Measurements from ENCODE around the gene GAB1. TPM values are rescaled to one million over a fixed set of nuclear protein-coding genes. Genes with fewer than 3 reads are reported as not detected.

GAB1 gene
- total RNA-seq, 1 donor from 2014 or later, result 32.6 TPM

- no peaks in the 10 kb centered on the region for H3K27me3 Mint-ChIP-seq (ENCODE audit: unreplicated experiment)
- peaks cover under 1% of the 10 kb centered on the region for H3K9me3 Mint-ChIP-seq (ENCODE audit: unreplicated experiment)
- peaks cover 3% of the 10 kb centered on the region for H3K36me3 Mint-ChIP-seq (ENCODE audit: unreplicated experiment)
- H3K4me1 Mint-ChIP-seq (ENCODE audit: unreplicated experiment), result peaks cover 10% of the 10 kb centered on the region
- H3K4me3 Mint-ChIP-seq (ENCODE audit: unreplicated experiment), result no peak overlapping the region
- TF ChIP-seq CTCF (IDR thresholded peaks at IDR 0.05), result no peak
- DNase-seq (ENCODE audit: extremely low spot score, unreplicated experiment), result no peak
- no peak overlapping the region for H3K27ac Mint-ChIP-seq (ENCODE audit: unreplicated experiment)
Observed at GRCh38 chr4:143369552-143369951, 32.9 kb downstream of the GAB1 start.

- peaks cover 25% of the 10 kb centered on the region for H3K4me1 Mint-ChIP-seq (ENCODE audit: unreplicated experiment)
- H3K27me3 Mint-ChIP-seq (ENCODE audit: unreplicated experiment), result no peaks in the 10 kb centered on the region
- no peak overlapping the region for H3K4me3 Mint-ChIP-seq (ENCODE audit: unreplicated experiment)
- no peaks in the 10 kb centered on the region for H3K9me3 Mint-ChIP-seq (ENCODE audit: unreplicated experiment)
- no peak overlapping the region for H3K27ac Mint-ChIP-seq (ENCODE audit: unreplicated experiment)
- DNase-seq (ENCODE audit: extremely low spot score, unreplicated experiment), result no peak
- TF ChIP-seq CTCF (IDR thresholded peaks at IDR 0.05), result no peak
- peaks cover 2% of the 10 kb centered on the region for H3K36me3 Mint-ChIP-seq (ENCODE audit: unreplicated experiment)
Observed at GRCh38 chr4:143372093-143372915, 35.6 kb downstream of the GAB1 start.

GRCh38 chr4:143374255-143374654 is 37.6 kb downstream of the GAB1 start:
- peaks cover 2% of the 10 kb centered on the region for H3K36me3 Mint-ChIP-seq (ENCODE audit: unreplicated experiment)
- no peaks in the 10 kb centered on the region for H3K27me3 Mint-ChIP-seq (ENCODE audit: unreplicated experiment)
- no peak for DNase-seq (ENCODE audit: extremely low spot score, unreplicated experiment)
- no peak overlapping the region for H3K4me3 Mint-ChIP-seq (ENCODE audit: unreplicated experiment)
- no peak for TF ChIP-seq CTCF (IDR thresholded peaks at IDR 0.05)
- H3K27ac Mint-ChIP-seq (ENCODE audit: unreplicated experiment), result no peak overlapping the region
- no peaks in the 10 kb centered on the region for H3K9me3 Mint-ChIP-seq (ENCODE audit: unreplicated experiment)
- peaks cover 41% of the 10 kb centered on the region for H3K4me1 Mint-ChIP-seq (ENCODE audit: unreplicated experiment)

GRCh38 chr4:143374771-143375170 is 38.1 kb downstream of the GAB1 start:
- Mint-ChIP-seq H3K27ac (ENCODE audit: unreplicated experiment) (no peak overlapping the region), H3K4me1 (ENCODE audit: unreplicated experiment) (peaks cover 41% of the 10 kb centered on the region), H3K9me3 (ENCODE audit: unreplicated experiment) (no peaks in the 10 kb centered on the region), H3K27me3 (ENCODE audit: unreplicated experiment) (no peaks in the 10 kb centered on the region), H3K4me3 (ENCODE audit: unreplicated experiment) (no peak overlapping the region), H3K36me3 (ENCODE audit: unreplicated experiment) (peaks cover 2% of the 10 kb centered on the region)
- no peak for TF ChIP-seq CTCF (IDR thresholded peaks at IDR 0.05)
- no peak for DNase-seq (ENCODE audit: extremely low spot score, unreplicated experiment)

- Mint-ChIP-seq H3K4me3 (ENCODE audit: unreplicated experiment) (no peak overlapping the region), H3K36me3 (ENCODE audit: unreplicated experiment) (peaks cover 2% of the 10 kb centered on the region), H3K27ac (ENCODE audit: unreplicated experiment) (no peak overlapping the region), H3K4me1 (ENCODE audit: unreplicated experiment) (peaks cover 42% of the 10 kb centered on the region), H3K27me3 (ENCODE audit: unreplicated experiment) (no peaks in the 10 kb centered on the region), H3K9me3 (ENCODE audit: unreplicated experiment) (no peaks in the 10 kb centered on the region)
- DNase-seq (ENCODE audit: extremely low spot score, unreplicated experiment), result no peak
- peak; percentile 49 for TF ChIP-seq CTCF (IDR thresholded peaks at IDR 0.05)
Observed at GRCh38 chr4:143375326-143376073, 38.8 kb downstream of the GAB1 start.

Data from osteocyte (in vitro differentiated cells).